ENCODE results near the gene PRR14. TPM values are rescaled to one million over a fixed set of nuclear protein-coding genes. Genes with fewer than 3 reads are reported as not detected.

PRR14 gene
- polyA plus RNA-seq (2013, experiment 1 of 2) = 29.2 TPM
- 21.9 TPM for polyA plus RNA-seq (2013, experiment 2 of 2)

- Histone ChIP-seq H3K9me3 (ENCODE audit: control insufficient read depth, low read length) (no peaks in the 10 kb centered on the region), H3K4me1 (ENCODE audit: control insufficient read depth, insufficient read depth, low read length, poor library complexity, severe bottlenecking) (no peaks in the 10 kb centered on the region), H3K4me3 (ENCODE audit: extremely low read depth, insufficient read depth, low read length, poor library complexity, severe bottlenecking) (peak within 1 kb of the TSS; percentile 84), H3K27ac (ENCODE audit: low read depth, low read length, severe bottlenecking) (peak within 1 kb of the TSS; percentile 72), H3K36me3 (ENCODE audit: control insufficient read depth, insufficient read depth, low read length) (peaks cover 29% of the 10 kb centered on the region)
- WGBS, 2 experiments (ENCODE audit: insufficient coverage in 2 of 2) = 11 to 12% methylated on average over 34 to 42 of the region's 53 CpGs
Observed at GRCh38 chr16:30650369-30651123, at the start of gene PRR14. TSS of gene PRR14 (plus strand) at chr16:30650960. CDS start at chr16:30651646, 686 bp downstream.

DNA sequence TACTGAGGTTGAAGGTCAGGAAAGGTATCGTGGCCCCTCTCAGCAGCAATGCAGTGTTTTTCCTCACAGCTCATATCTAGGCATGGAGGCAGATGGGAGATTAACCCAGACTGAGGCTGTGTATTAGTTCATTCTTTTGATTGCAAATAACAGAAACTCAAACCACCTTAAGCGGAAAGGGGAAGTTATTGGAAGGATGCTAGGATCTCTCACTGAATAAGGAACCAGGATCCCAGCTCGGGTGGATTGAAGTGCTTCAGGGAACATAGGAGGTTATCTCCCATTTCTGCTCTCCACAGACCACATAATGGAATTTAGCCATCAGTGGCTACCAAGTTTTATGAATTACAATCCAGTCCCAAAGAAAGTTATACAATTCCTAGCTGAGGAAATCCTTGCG, 48.8 kb upstream of the PRR14 start:
- Histone ChIP-seq H3K27ac (ENCODE audit: low read depth, low read length, severe bottlenecking) (no peak overlapping the region), H3K4me3 (ENCODE audit: extremely low read depth, insufficient read depth, low read length, poor library complexity, severe bottlenecking) (no peak overlapping the region), H3K4me1 (ENCODE audit: control insufficient read depth, insufficient read depth, low read length, poor library complexity, severe bottlenecking) (no peaks in the 10 kb centered on the region), H3K36me3 (ENCODE audit: control insufficient read depth, insufficient read depth, low read length) (peaks cover 38% of the 10 kb centered on the region), H3K9me3 (ENCODE audit: control insufficient read depth, low read length) (no peaks in the 10 kb centered on the region)
- 100% methylated on average over 1 to 3 of the region's 4 CpGs for WGBS, 2 experiments (ENCODE audit: insufficient coverage in 2 of 2)

DNA sequence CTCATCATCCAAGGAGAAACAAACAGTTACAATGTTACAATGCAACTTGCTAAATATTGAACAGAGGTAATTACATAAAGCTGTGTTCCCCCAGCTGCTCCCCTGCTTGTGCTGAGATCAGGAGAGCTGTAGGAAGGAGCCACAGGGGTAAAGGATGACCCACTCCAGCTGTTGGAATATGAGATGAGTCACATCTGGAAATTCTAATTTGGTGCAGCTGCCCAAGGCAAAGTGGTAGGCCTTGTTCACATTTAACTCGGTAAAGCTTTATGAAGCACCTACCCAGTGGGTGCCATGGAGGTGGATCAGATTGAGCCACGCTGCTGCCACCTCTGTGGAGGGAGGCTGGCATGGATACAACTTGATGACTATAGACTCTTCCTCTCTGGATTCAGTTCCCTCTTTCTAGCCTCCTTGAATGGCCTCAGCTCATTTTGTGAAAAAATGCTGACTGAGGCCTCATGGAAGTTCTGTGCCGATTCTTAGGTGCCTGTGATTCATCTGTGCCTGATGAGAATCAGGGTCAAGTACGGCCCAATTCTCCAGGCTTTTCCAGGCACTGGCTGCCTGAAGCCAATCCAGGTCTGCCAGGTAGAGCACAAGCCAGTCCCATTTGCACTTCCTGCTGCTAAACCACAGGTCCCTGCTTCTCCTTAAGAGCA, 48.0 kb upstream of the PRR14 start:
- 91 to 97% methylated on average over 3 to 4 of the region's 4 CpGs for WGBS, 2 experiments (ENCODE audit: insufficient coverage in 2 of 2)
- Histone ChIP-seq H3K36me3 (ENCODE audit: control insufficient read depth, insufficient read depth, low read length) (peaks cover 44% of the 10 kb centered on the region), H3K9me3 (ENCODE audit: control insufficient read depth, low read length) (no peaks in the 10 kb centered on the region), H3K4me1 (ENCODE audit: control insufficient read depth, insufficient read depth, low read length, poor library complexity, severe bottlenecking) (no peaks in the 10 kb centered on the region), H3K27ac (ENCODE audit: low read depth, low read length, severe bottlenecking) (no peak overlapping the region), H3K4me3 (ENCODE audit: extremely low read depth, insufficient read depth, low read length, poor library complexity, severe bottlenecking) (no peak overlapping the region)

- peaks cover 50% of the 10 kb centered on the region for H3K36me3 ChIP-seq (ENCODE audit: control insufficient read depth, insufficient read depth, low read length)
- no peak overlapping the region for H3K4me3 ChIP-seq (ENCODE audit: extremely low read depth, insufficient read depth, low read length, poor library complexity, severe bottlenecking)
- H3K4me1 ChIP-seq (ENCODE audit: control insufficient read depth, insufficient read depth, low read length, poor library complexity, severe bottlenecking) = peaks cover 3% of the 10 kb centered on the region
- no peak overlapping the region for H3K27ac ChIP-seq (ENCODE audit: low read depth, low read length, severe bottlenecking)
- WGBS, 2 experiments (ENCODE audit: insufficient coverage in 2 of 2) = 93 to 97% methylated on average over 5 to 7 of the region's 7 CpGs
- H3K9me3 ChIP-seq (ENCODE audit: control insufficient read depth, low read length) = no peaks in the 10 kb centered on the region
Observed at GRCh38 chr16:30603945-30604315, 46.8 kb upstream of the PRR14 start.

DNA sequence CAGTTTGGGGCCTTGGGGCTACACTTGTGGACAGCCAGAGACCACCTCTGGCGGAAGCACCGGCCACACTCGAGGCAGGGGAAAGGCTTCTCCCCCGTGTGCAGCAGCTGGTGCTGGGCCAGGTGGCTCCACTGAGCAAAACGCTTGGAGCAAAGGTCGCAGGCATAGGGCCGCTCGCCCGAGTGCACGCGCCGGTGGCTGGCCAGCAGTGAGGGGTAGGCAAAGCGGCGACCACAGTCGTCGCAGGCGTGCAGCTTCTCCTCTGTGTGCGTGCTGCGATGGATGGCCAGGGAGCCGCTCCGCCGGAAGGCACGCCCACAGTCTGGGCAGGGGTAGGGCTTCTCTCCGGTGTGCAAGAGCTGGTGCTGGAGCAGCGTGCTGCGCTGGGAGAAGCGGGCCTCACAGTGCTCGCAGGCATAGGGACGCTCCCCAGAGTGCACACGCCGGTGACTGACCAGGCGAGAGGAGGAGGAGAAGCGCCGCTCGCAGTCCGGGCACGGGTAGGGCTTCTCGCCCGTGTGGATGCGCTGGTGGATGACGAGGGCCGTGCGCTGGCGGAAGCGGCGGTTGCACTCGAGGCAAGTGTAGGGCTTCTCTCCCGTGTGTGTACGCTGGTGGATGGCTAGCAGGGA, 46.3 kb upstream of the PRR14 start:
- Histone ChIP-seq H3K27ac (ENCODE audit: low read depth, low read length, severe bottlenecking) (no peak overlapping the region), H3K4me3 (ENCODE audit: extremely low read depth, insufficient read depth, low read length, poor library complexity, severe bottlenecking) (no peak overlapping the region), H3K36me3 (ENCODE audit: control insufficient read depth, insufficient read depth, low read length) (peaks cover 50% of the 10 kb centered on the region), H3K4me1 (ENCODE audit: control insufficient read depth, insufficient read depth, low read length, poor library complexity, severe bottlenecking) (peaks cover 3% of the 10 kb centered on the region), H3K9me3 (ENCODE audit: control insufficient read depth, low read length) (no peaks in the 10 kb centered on the region)
- 95 to 96% methylated on average over 47 to 49 of the region's 49 CpGs for WGBS, 2 experiments (ENCODE audit: insufficient coverage in 2 of 2)

DNA sequence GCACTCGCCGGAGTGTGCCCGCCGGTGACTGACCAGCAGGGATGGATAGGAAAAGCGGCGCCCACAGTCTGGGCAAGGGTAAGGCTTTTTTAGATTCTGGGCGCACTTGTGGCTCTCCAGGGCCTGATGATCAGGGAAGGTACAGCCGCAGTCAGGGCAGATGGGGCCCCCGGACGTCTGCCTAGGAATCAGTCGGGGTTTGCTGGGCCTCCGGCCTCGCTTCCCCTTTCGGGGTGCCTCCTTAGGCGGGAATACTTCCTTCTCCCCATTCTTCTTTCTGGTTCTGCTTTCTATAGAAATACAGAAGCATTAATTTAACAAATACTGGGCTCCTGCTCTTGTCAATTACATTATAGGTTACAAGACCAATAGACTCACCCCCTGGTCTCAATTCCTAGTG, 45.6 kb upstream of the PRR14 start:
- H3K4me1 ChIP-seq (ENCODE audit: control insufficient read depth, insufficient read depth, low read length, poor library complexity, severe bottlenecking) = peaks cover 3% of the 10 kb centered on the region
- H3K27ac ChIP-seq (ENCODE audit: low read depth, low read length, severe bottlenecking) = no peak overlapping the region
- H3K9me3 ChIP-seq (ENCODE audit: control insufficient read depth, low read length) = no peaks in the 10 kb centered on the region
- WGBS, 2 experiments (ENCODE audit: insufficient coverage in 2 of 2) = 89 to 97% methylated on average over 10 to 13 of the region's 15 CpGs
- H3K4me3 ChIP-seq (ENCODE audit: extremely low read depth, insufficient read depth, low read length, poor library complexity, severe bottlenecking) = no peak overlapping the region
- H3K36me3 ChIP-seq (ENCODE audit: control insufficient read depth, insufficient read depth, low read length) = peaks cover 50% of the 10 kb centered on the region

DNA sequence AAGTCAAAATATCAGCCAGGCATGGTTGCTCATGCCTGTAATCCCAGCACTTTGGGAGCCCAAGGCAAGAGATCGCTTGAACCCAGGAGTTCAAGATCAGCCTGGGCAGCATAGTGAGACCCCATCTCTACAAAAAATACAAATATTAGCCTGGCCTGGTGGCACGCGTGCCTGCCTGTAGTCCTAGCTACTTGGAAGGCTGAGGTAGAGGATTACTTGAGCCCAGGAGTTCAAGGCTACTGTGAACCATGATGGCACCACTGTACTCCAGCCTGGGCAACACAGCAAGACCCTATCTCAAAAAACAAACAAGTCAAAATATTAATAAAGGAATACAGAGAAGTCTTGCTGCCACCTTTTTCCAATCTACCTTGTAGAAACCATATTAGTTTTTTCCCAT, 44.8 kb upstream of the PRR14 start:
- no peak overlapping the region for H3K4me3 ChIP-seq (ENCODE audit: extremely low read depth, insufficient read depth, low read length, poor library complexity, severe bottlenecking)
- H3K36me3 ChIP-seq (ENCODE audit: control insufficient read depth, insufficient read depth, low read length) = peaks cover 50% of the 10 kb centered on the region
- H3K9me3 ChIP-seq (ENCODE audit: control insufficient read depth, low read length) = no peaks in the 10 kb centered on the region
- H3K4me1 ChIP-seq (ENCODE audit: control insufficient read depth, insufficient read depth, low read length, poor library complexity, severe bottlenecking) = peaks cover 3% of the 10 kb centered on the region
- WGBS, 2 experiments (ENCODE audit: insufficient coverage in 2 of 2) = 89 to 100% methylated on average over 1 to 3 of the region's 3 CpGs
- no peak overlapping the region for H3K27ac ChIP-seq (ENCODE audit: low read depth, low read length, severe bottlenecking)

GRCh38 chr16:30609002-30609925, 41.5 kb upstream of the PRR14 start:
- H3K4me3 ChIP-seq (ENCODE audit: extremely low read depth, insufficient read depth, low read length, poor library complexity, severe bottlenecking) = peak overlapping the region; percentile 79
- peaks cover 32% of the 10 kb centered on the region for H3K36me3 ChIP-seq (ENCODE audit: control insufficient read depth, insufficient read depth, low read length)
- no peaks in the 10 kb centered on the region for H3K9me3 ChIP-seq (ENCODE audit: control insufficient read depth, low read length)
- H3K4me1 ChIP-seq (ENCODE audit: control insufficient read depth, insufficient read depth, low read length, poor library complexity, severe bottlenecking) = peaks cover 3% of the 10 kb centered on the region
- WGBS, 2 experiments (ENCODE audit: insufficient coverage in 2 of 2) = 11 to 14% methylated on average over 27 to 35 of the region's 40 CpGs
- peak overlapping the region; percentile 84 for H3K27ac ChIP-seq (ENCODE audit: low read depth, low read length, severe bottlenecking)

DNA sequence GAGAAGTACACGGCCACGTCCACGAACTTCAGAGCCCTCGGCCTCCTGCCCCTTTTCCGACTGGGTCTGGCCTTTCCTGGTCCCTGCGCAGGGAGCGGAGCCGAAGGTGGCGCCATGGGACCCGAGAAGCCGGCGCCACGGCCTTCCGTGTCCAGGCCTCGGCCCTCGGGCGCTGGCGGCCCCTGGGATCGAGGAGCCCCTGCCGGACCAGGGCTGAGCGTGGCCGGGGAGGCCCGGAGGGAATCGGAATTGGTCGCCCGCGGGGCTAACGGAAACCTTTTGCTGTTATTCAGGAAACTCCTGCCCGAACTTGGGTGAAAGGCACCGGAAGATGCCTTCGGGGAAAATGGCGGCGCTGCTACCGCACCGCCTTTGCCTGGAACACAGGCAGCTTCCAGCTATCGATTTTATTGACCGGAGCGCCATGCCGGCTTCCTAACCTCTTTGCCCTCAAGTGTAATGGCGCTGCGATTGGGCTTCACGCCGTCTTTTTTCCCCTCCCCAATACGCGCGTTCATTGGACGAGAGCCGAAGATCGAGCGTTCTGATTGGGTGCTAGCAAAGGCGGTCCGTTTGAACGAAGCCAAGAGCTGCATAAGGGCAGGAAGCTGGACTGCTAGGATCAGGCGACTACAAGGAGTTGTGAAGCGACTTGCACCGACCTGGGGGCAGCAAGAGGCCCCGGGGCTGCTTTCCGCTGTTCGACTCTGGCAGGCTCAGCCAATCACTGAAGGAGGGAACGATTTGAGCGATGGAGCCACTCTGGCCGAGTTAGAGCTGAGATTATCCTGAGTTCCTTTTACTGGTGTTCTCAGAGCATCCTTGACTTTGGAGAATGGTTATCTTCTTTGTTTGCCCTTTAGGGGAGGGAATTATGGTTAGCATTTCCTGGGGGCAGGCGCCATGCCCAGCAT, 40.6 kb upstream of the PRR14 start, which contains the start of gene ZNF689:
ZNF689 (minus strand) TSS at position 464 of the 914 bp plus-strand sequence; CDS start at position 116, 348 bp downstream.
- Histone ChIP-seq H3K36me3 (ENCODE audit: control insufficient read depth, insufficient read depth, low read length) (peaks cover 23% of the 10 kb centered on the region), H3K27ac (ENCODE audit: low read depth, low read length, severe bottlenecking) (peak within 1 kb of the TSS; percentile 84), H3K9me3 (ENCODE audit: control insufficient read depth, low read length) (no peaks in the 10 kb centered on the region), H3K4me3 (ENCODE audit: extremely low read depth, insufficient read depth, low read length, poor library complexity, severe bottlenecking) (peak within 1 kb of the TSS; percentile 79), H3K4me1 (ENCODE audit: control insufficient read depth, insufficient read depth, low read length, poor library complexity, severe bottlenecking) (peaks cover 3% of the 10 kb centered on the region)
- 0% methylated on average over 54 to 57 of the region's 63 CpGs for WGBS, 2 experiments (ENCODE audit: insufficient coverage in 2 of 2)
